ENCODE results near the gene DCAF4.

DCAF4 gene

DNA sequence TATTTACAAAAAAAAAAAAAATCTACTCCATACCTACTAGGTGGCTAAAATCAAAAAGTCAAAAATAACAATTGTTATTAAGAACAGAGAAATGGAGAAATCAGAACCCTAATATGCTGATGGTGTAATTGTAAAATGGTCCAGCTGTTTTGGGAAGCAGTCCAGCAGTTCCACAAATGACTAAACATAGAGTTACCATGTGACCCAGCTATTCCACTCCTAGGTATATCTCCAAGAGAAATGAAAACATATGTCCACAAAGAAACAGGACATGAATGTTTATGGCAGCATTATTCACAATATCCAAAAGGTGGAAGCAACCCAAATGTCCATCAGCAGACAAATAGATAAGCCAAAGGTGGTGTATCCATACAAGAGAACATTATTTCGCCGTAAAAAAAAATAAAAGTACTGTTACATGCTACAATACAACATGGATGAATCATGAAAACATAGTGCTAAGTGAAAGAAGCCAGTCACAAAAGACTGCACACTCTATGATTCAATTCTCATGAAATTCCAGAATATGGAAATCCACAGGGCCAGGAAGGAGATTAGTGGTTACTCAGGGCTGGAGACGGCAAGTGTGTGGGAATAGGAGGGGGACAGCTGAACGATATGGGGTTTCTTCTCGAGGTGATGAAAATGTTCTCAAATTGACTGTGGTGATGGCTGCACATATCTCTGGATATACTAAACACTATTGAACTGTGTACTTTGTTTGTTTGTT lies 23.3 kb upstream of the DCAF4 start:
- no peak overlapping the region for H3K4me2 ChIP-seq (ENCODE audit: low read depth, low read length, poor library complexity, severe bottlenecking)
- no peak overlapping the region for H2AFZ ChIP-seq (ENCODE audit: low read length)
- peaks cover 54% of the 10 kb centered on the region for H3K4me1 ChIP-seq (ENCODE audit: insufficient read depth, low read length, poor library complexity, severe bottlenecking)
- H3F3A ChIP-seq (ENCODE audit: low read depth), result no peaks in the 10 kb centered on the region
- H4K20me1 ChIP-seq (ENCODE audit: insufficient read depth, low read length, poor library complexity, severe bottlenecking), result no peaks in the 10 kb centered on the region
- no peaks in the 10 kb centered on the region for H3K27me3 ChIP-seq (ENCODE audit: insufficient read depth, low read length, poor library complexity, severe bottlenecking)
- no peaks in the 10 kb centered on the region for H3K9me2 ChIP-seq (replicated peaks; ENCODE audit: low read depth, low read length)
- H3K4me3 ChIP-seq (ENCODE audit: low read length, poor library complexity, severe bottlenecking), result no peak overlapping the region
- no peak for TF ChIP-seq EZH2phosphoT487 (IDR thresholded peaks at IDR 0.05; ENCODE audit: borderline replicate concordance)
- TF ChIP-seq, protein P1, sequence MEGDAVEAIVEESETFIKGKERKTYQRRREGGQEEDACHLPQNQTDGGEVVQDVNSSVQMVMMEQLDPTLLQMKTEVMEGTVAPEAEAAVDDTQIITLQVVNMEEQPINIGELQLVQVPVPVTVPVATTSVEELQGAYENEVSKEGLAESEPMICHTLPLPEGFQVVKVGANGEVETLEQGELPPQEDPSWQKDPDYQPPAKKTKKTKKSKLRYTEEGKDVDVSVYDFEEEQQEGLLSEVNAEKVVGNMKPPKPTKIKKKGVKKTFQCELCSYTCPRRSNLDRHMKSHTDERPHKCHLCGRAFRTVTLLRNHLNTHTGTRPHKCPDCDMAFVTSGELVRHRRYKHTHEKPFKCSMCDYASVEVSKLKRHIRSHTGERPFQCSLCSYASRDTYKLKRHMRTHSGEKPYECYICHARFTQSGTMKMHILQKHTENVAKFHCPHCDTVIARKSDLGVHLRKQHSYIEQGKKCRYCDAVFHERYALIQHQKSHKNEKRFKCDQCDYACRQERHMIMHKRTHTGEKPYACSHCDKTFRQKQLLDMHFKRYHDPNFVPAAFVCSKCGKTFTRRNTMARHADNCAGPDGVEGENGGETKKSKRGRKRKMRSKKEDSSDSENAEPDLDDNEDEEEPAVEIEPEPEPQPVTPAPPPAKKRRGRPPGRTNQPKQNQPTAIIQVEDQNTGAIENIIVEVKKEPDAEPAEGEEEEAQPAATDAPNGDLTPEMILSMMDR (conservative IDR thresholded peaks at IDR 0.05; ENCODE audit: low read length), result no peak
- no peak overlapping the region for H3K9ac ChIP-seq (ENCODE audit: low read depth, low read length, poor library complexity, severe bottlenecking)
- H3K9me3 ChIP-seq (ENCODE audit: insufficient read depth, low read depth, low read length), result no peaks in the 10 kb centered on the region
- no peaks in the 10 kb centered on the region for H3K79me2 ChIP-seq (ENCODE audit: insufficient read depth, low read length)
- H3K36me3 ChIP-seq (ENCODE audit: insufficient read depth, low read length), result no peaks in the 10 kb centered on the region

DNA sequence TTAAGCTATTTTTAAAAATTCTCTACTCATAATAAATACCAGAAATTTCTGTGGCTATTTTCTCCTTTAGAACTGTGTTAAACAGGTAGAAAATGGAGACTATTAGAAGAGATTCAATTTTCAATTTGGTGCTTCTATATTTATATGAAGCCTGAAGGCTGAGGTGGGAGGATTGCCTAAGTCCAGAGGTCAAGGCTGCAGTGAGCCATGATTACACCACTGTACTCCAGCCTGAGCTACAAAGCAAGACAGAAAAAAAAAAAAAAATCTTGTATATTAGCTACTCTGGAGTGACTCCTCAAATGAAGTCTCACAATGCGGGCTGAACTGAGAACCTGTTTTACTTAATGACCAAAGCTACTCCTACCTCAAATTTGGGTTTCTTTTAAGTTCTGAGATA lies 22.5 kb upstream of the DCAF4 start:
- Histone ChIP-seq H3K4me2 (ENCODE audit: low read depth, low read length, poor library complexity, severe bottlenecking) (no peak overlapping the region), H3K4me3 (ENCODE audit: low read length, poor library complexity, severe bottlenecking) (no peak overlapping the region), H2AFZ (ENCODE audit: low read length) (no peak overlapping the region), H3K9me2 (replicated peaks; ENCODE audit: low read depth, low read length) (no peaks in the 10 kb centered on the region), H3K9ac (ENCODE audit: low read depth, low read length, poor library complexity, severe bottlenecking) (no peak overlapping the region), H3K36me3 (ENCODE audit: insufficient read depth, low read length) (no peaks in the 10 kb centered on the region), H4K20me1 (ENCODE audit: insufficient read depth, low read length, poor library complexity, severe bottlenecking) (no peaks in the 10 kb centered on the region), H3K27me3 (ENCODE audit: insufficient read depth, low read length, poor library complexity, severe bottlenecking) (no peaks in the 10 kb centered on the region), H3K4me1 (ENCODE audit: insufficient read depth, low read length, poor library complexity, severe bottlenecking) (peaks cover 53% of the 10 kb centered on the region), H3K9me3 (ENCODE audit: insufficient read depth, low read depth, low read length) (no peaks in the 10 kb centered on the region), H3K79me2 (ENCODE audit: insufficient read depth, low read length) (no peaks in the 10 kb centered on the region), H3F3A (ENCODE audit: low read depth) (0 out of 2 replicates have a peak, but pooled peaks cover 3% of the 10 kb centered on the region)
- TF ChIP-seq EZH2phosphoT487 (IDR thresholded peaks at IDR 0.05; ENCODE audit: borderline replicate concordance), result no peak
- TF ChIP-seq, protein P1 (conservative IDR thresholded peaks at IDR 0.05; ENCODE audit: low read length), result no peak

DNA sequence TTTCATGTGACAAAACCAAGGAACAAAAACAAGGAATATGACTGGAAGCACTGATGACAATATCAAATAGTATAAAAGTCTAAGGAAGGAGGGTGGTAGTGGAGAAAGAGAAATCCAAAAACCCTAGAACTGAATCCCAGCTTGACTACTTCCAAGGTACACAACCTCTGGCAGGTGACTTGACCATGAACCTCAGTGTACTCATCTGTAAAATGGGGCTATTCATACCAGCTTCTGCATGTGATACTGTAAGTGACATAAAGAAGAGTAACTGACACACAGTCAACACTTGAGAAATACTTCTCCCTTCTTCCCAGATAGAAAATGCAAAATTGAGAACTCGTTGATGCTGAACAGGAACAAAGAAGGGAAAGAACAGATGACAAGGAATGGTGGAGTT lies 22.0 kb upstream of the DCAF4 start:
- peaks cover 51% of the 10 kb centered on the region for H3K4me1 ChIP-seq (ENCODE audit: insufficient read depth, low read length, poor library complexity, severe bottlenecking)
- H3K4me3 ChIP-seq (ENCODE audit: low read length, poor library complexity, severe bottlenecking), result no peak overlapping the region
- no peaks in the 10 kb centered on the region for H3K79me2 ChIP-seq (ENCODE audit: insufficient read depth, low read length)
- no peak overlapping the region for H2AFZ ChIP-seq (ENCODE audit: low read length)
- H3K27me3 ChIP-seq (ENCODE audit: insufficient read depth, low read length, poor library complexity, severe bottlenecking), result no peaks in the 10 kb centered on the region
- TF ChIP-seq, protein P1 (conservative IDR thresholded peaks at IDR 0.05; ENCODE audit: low read length), result no peak
- no peak for TF ChIP-seq EZH2phosphoT487 (IDR thresholded peaks at IDR 0.05; ENCODE audit: borderline replicate concordance)
- H3K9me3 ChIP-seq (ENCODE audit: insufficient read depth, low read depth, low read length), result no peaks in the 10 kb centered on the region
- 0 out of 2 replicates have a peak, but pooled peaks cover 8% of the 10 kb centered on the region for H3F3A ChIP-seq (ENCODE audit: low read depth)
- no peak overlapping the region for H3K4me2 ChIP-seq (ENCODE audit: low read depth, low read length, poor library complexity, severe bottlenecking)
- H3K36me3 ChIP-seq (ENCODE audit: insufficient read depth, low read length), result no peaks in the 10 kb centered on the region
- no peaks in the 10 kb centered on the region for H3K9me2 ChIP-seq (replicated peaks; ENCODE audit: low read depth, low read length)
- no peaks in the 10 kb centered on the region for H4K20me1 ChIP-seq (ENCODE audit: insufficient read depth, low read length, poor library complexity, severe bottlenecking)
- no peak overlapping the region for H3K9ac ChIP-seq (ENCODE audit: low read depth, low read length, poor library complexity, severe bottlenecking)
